Fibroblast of lung (primary cell): ENCODE results near the gene TMEM82. TPM values are rescaled to one million over a fixed set of nuclear protein-coding genes. Genes with fewer than 3 reads are reported as not detected.

Source experiments
- DNase-seq, 2 donors: peaks; one replicate each; pipeline versions ENCODE4 v3.0.0 to v3.0.0-alpha.2; 2010; ENCODE audit warnings: low read depth in 2 of 2
- H2AFZ ChIP-seq: 2 replicates; pipeline ENCODE4 v1.5.1; 2012; ENCODE audit warnings: low read length, control low read depth, inconsistent platforms
- H3K27ac ChIP-seq: 2 replicates; pipeline ENCODE4 v1.5.1; 2011; ENCODE audit warnings: low read length, control low read depth; ENCODE audit not compliant: insufficient read depth
- H3K27me3 ChIP-seq: 2 replicates; pipeline ENCODE4 v1.5.1; 2011; ENCODE audit warnings: mild to moderate bottlenecking, low read length; ENCODE audit not compliant: control insufficient read depth, insufficient read depth
- H3K36me3 ChIP-seq: 2 replicates; pipeline ENCODE4 v1.5.1; 2011; ENCODE audit warnings: low read length; ENCODE audit not compliant: control insufficient read depth, insufficient read depth
- H3K4me1 ChIP-seq: 2 replicates; pipeline ENCODE4 v1.5.1; 2011; ENCODE audit warnings: low read length; ENCODE audit not compliant: control insufficient read depth, insufficient read depth; ENCODE audit errors: extremely low read depth
- H3K4me2 ChIP-seq: 2 replicates; pipeline ENCODE4 v1.5.1; 2011; ENCODE audit warnings: low read length, control low read depth; ENCODE audit not compliant: insufficient read depth; ENCODE audit errors: extremely low read depth
- H3K4me3 ChIP-seq, 4 experiments: fragments of 200-600 bp in 1 of 4; sonication (generic) in 1 of 4; replicated peaks in 1 of 4; 2 replicates each; pipeline ENCODE4 v1.5.1; 2011 to 2016; ENCODE audit warnings: low read length in 4 of 4, low read depth in 3 of 4, mild to moderate bottlenecking in 3 of 4, control low read depth in 2 of 4, inconsistent platforms in 1 of 4, mixed read lengths in 1 of 4; ENCODE audit not compliant: insufficient read depth in 1 of 4; ENCODE audit errors: control extremely low read depth in 1 of 4
- H3K79me2 ChIP-seq: 2 replicates; pipeline ENCODE4 v1.5.1; 2012; ENCODE audit warnings: mild to moderate bottlenecking, low read length, inconsistent platforms; ENCODE audit not compliant: control insufficient read depth, insufficient read depth
- H3K9ac ChIP-seq: 2 replicates; pipeline ENCODE4 v1.5.1; 2011; ENCODE audit warnings: mild to moderate bottlenecking, low read length, control low read depth; ENCODE audit not compliant: insufficient read depth
- H3K9me3 ChIP-seq: 2 replicates; pipeline ENCODE4 v1.5.1; 2012; ENCODE audit warnings: low read depth, low read length; ENCODE audit not compliant: control insufficient read depth, insufficient read depth
- H4K20me1 ChIP-seq: 2 replicates; pipeline ENCODE4 v1.5.1; 2011; ENCODE audit warnings: low read length; ENCODE audit not compliant: control insufficient read depth, insufficient read depth; ENCODE audit errors: extremely low read depth
- CTCF ChIP-seq, 2 donors: IDR thresholded peaks in 1 of 2; conservative IDR thresholded peaks in 1 of 2; 1 replicate in 1 of 2; 2 replicates in 1 of 2; pipeline ENCODE4 v1.5.1; 2011 to 2012; ENCODE audit warnings: low read length in 2 of 2, control low read depth in 1 of 2, inconsistent platforms in 1 of 2, low read depth in 1 of 2, mild to moderate bottlenecking in 1 of 2
- EZH2 ChIP-seq: IDR thresholded peaks from 2 replicates; pipeline ENCODE4 v1.5.1; 2012; ENCODE audit warnings: low read length, control low read depth, mild to moderate bottlenecking; ENCODE audit errors: missing control alignments
- polyA plus RNA-seq, 2 donors: library from polyadenylated mRNA; depleted of rRNA in 1 of 2; stranded (reverse) in 1 of 2; unstranded in 1 of 2; fragments of >200 nt; gene quantifications; 2 replicates each; pipeline ENCODE4 v1.2.1, GENCODE V29; 2011 to 2012; ENCODE audit warnings: missing spikeins in 1 of 2
- total RNA-seq: library from RNA; depleted of rRNA; stranded (reverse); fragments of >200 nt; gene quantifications from 2 replicates; pipeline ENCODE4 v1.2.1, GENCODE V29; 2014

Gene TMEM82
- total and polyA plus RNA-seq, 2 donors (not counting 1 experiment from before 2014, with no cell fraction given): not detected

- H3K9ac ChIP-seq: no peak overlapping the region
- H3K4me3 ChIP-seq: no peak overlapping the region
- H3K36me3 ChIP-seq: peaks cover 41% of the 10 kb centered on the region
- no peaks in the 10 kb centered on the region for H3K9me3 ChIP-seq
- H3K4me2 ChIP-seq: no peak overlapping the region
- no peak overlapping the region for H2AFZ ChIP-seq
- H3K27ac ChIP-seq: no peak overlapping the region
- H3K27me3 ChIP-seq: no peaks in the 10 kb centered on the region
- TF ChIP-seq EZH2 (no peak), CTCF (conservative IDR thresholded peaks at IDR 0.05 in 1 of 2, IDR thresholded peaks at IDR 0.05 in 1 of 2; ENCODE audit: low read depth in 1 of 2, low read length in 2 of 2) (no peak)
- DNase-seq: no peak
- H3K79me2 ChIP-seq: no peaks in the 10 kb centered on the region
- H4K20me1 ChIP-seq: no peaks in the 10 kb centered on the region
- no peaks in the 10 kb centered on the region for H3K4me1 ChIP-seq
Observed at GRCh38 chr1:15733726-15734226, 8.5 kb upstream of the TMEM82 start.

GRCh38 chr1:15734296-15734695 is 8.0 kb upstream of the TMEM82 start:
- Histone ChIP-seq H3K79me2 (no peaks in the 10 kb centered on the region), H3K4me2 (no peak overlapping the region), H3K27ac (no peak overlapping the region), H3K27me3 (no peaks in the 10 kb centered on the region), H3K36me3 (peaks cover 36% of the 10 kb centered on the region), H3K4me3 (no peak overlapping the region), H2AFZ (no peak overlapping the region), H3K9me3 (no peaks in the 10 kb centered on the region), H3K4me1 (no peaks in the 10 kb centered on the region), H3K9ac (no peak overlapping the region), H4K20me1 (no peaks in the 10 kb centered on the region)
- no peak for DNase-seq
- no peak for TF ChIP-seq EZH2
- TF ChIP-seq CTCF (conservative IDR thresholded peaks at IDR 0.05 in 1 of 2, IDR thresholded peaks at IDR 0.05 in 1 of 2; ENCODE audit: low read depth in 1 of 2, low read length in 2 of 2): no peak

- DNase-seq: no peak
- Histone ChIP-seq H3K9ac (no peak overlapping the region), H3K27me3 (no peaks in the 10 kb centered on the region), H3K36me3 (peaks cover 32% of the 10 kb centered on the region), H3K9me3 (no peaks in the 10 kb centered on the region), H3K27ac (no peak overlapping the region), H4K20me1 (no peaks in the 10 kb centered on the region), H3K4me2 (no peak overlapping the region), H3K4me3 (no peak overlapping the region), H2AFZ (no peak overlapping the region), H3K79me2 (no peaks in the 10 kb centered on the region), H3K4me1 (no peaks in the 10 kb centered on the region)
- TF ChIP-seq EZH2: no peak
- no peak for TF ChIP-seq CTCF (conservative IDR thresholded peaks at IDR 0.05 in 1 of 2, IDR thresholded peaks at IDR 0.05 in 1 of 2; ENCODE audit: low read depth in 1 of 2, low read length in 2 of 2)
Observed at GRCh38 chr1:15734901-15735300, 7.4 kb upstream of the TMEM82 start.
